ENCODE measurements around the gene FAM171A1. TPM values are rescaled to one million over a fixed set of nuclear protein-coding genes. Genes with fewer than 3 reads are reported as not detected.

Gene FAM171A1
- total and polyA plus RNA-seq, 2 donors (not counting 3 experiments of a cell fraction or from before 2014, with no cell fraction given), result 56.3 to 75.8 TPM

DNA sequence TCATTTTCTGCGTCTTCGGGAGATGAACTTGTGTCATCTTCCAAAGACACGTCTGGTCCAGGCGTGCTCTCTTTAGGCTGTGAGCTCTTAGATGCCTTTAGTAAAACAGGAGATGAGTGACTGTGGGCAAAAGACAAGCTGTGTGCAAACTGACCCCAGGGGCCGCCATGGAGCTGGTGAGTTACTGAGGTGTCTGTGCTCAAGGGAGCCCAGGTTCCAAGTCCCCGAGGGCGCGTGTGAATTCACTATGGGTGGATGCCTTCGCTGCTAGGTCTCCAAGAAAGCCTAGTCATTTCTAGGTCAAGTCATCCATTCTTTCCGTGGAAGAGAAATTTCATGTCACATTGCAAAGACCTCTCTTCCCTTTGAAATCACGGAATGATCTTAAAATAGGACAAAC, 118.7 kb downstream of the FAM171A1 start:
- no TSS peak for BruUV-seq (replicated peaks)
- intact Hi-C loops (cut with micrococcal nuclease), result no loop called here
- no peak overlapping the region for H3K9ac ChIP-seq (replicated peaks; ENCODE audit: extremely low read depth, insufficient read depth, low read length)
- ChIA-PET CTCF (interaction anchor here (1.1 to 4.9 kb wide), 4 partner anchors 9 to 119 kb away, joined by 3 to 19 read pairs (median 4); partner anchors contain the start of gene FAM171A1), POLR2A (no interaction called here)
- no peaks in the 10 kb centered on the region for H4K20me1 ChIP-seq (replicated peaks; ENCODE audit: control insufficient read depth, extremely low read depth, insufficient read depth, low read length)
- H3K27ac ChIP-seq (ENCODE audit: insufficient read depth, low read depth, low read length), result no peak overlapping the region
- H2AFZ ChIP-seq (ENCODE audit: low read depth, low read length), result no peak overlapping the region
- no peaks in the 10 kb centered on the region for H3K27me3 ChIP-seq (ENCODE audit: control insufficient read depth in 2 of 2, insufficient read depth in 2 of 2, low read length in 2 of 2)
- TF ChIP-seq, protein P1, sequence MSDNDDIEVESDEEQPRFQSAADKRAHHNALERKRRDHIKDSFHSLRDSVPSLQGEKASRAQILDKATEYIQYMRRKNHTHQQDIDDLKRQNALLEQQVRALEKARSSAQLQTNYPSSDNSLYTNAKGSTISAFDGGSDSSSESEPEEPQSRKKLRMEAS (IDR thresholded peaks at IDR 0.05; ENCODE audit: insufficient read depth, insufficient read length), result no peak
- TF ChIP-seq MYC (IDR thresholded peaks at IDR 0.05; ENCODE audit: low read depth, low read length) (no peak), GATA2 (IDR thresholded peaks at IDR 0.05; ENCODE audit: insufficient read depth, insufficient read length, low read depth, low read length) (no peak), JUN (IDR thresholded peaks at IDR 0.05; ENCODE audit: borderline replicate concordance, insufficient read depth, insufficient read length, low read depth) (no peak), EZH2 (IDR thresholded peaks at IDR 0.05; ENCODE audit: borderline replicate concordance, low read depth, low read length, severe bottlenecking) (no peak), FOS (IDR thresholded peaks at IDR 0.05; ENCODE audit: borderline replicate concordance, insufficient read depth, low read length) (no peak), POLR2AphosphoS5 (IDR thresholded peaks at IDR 0.05; ENCODE audit: insufficient read depth, low read depth, low read length) (no peak), POLR2A (IDR thresholded peaks at IDR 0.05; ENCODE audit: low read depth, low read length) (no peak)
- TF ChIP-seq, protein P2, sequence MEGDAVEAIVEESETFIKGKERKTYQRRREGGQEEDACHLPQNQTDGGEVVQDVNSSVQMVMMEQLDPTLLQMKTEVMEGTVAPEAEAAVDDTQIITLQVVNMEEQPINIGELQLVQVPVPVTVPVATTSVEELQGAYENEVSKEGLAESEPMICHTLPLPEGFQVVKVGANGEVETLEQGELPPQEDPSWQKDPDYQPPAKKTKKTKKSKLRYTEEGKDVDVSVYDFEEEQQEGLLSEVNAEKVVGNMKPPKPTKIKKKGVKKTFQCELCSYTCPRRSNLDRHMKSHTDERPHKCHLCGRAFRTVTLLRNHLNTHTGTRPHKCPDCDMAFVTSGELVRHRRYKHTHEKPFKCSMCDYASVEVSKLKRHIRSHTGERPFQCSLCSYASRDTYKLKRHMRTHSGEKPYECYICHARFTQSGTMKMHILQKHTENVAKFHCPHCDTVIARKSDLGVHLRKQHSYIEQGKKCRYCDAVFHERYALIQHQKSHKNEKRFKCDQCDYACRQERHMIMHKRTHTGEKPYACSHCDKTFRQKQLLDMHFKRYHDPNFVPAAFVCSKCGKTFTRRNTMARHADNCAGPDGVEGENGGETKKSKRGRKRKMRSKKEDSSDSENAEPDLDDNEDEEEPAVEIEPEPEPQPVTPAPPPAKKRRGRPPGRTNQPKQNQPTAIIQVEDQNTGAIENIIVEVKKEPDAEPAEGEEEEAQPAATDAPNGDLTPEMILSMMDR (IDR thresholded peaks at IDR 0.05; ENCODE audit: extremely low read depth in 1 of 2, insufficient read depth in 1 of 2, low read depth in 1 of 2, low read length in 2 of 2), result no peak
- no peaks in the 10 kb centered on the region for H3K36me3 ChIP-seq (ENCODE audit: control insufficient read depth in 2 of 2, extremely low read depth in 1 of 2, insufficient read depth in 2 of 2, low read length in 2 of 2)
- no peaks in the 10 kb centered on the region for H3K79me2 ChIP-seq (ENCODE audit: control insufficient read depth, insufficient read depth, low read length)
- no peaks in the 10 kb centered on the region for H3K9me3 ChIP-seq (replicated peaks; ENCODE audit: control insufficient read depth, insufficient read depth, low read length)
- H3K9me1 ChIP-seq (replicated peaks; ENCODE audit: control insufficient read depth, extremely low read depth, insufficient read depth, low read length), result no peaks in the 10 kb centered on the region
- H3K4me3 ChIP-seq (replicated peaks in 1 of 3; ENCODE audit: insufficient read depth in 1 of 3, low read depth in 1 of 3, low read length in 3 of 3), result no peak overlapping the region
- no peak overlapping the region for H3K4me2 ChIP-seq (ENCODE audit: insufficient read depth, low read length)
- dilution Hi-C loops (cut with MboI; ENCODE audit: extremely low pct_ligation_motif_present, low sequenced_read_pairs), result no loop called here
- FAIRE-seq (no peak), DNase-seq (ENCODE audit: low read depth, low spot score) (no peak)
- peaks cover 39% of the 10 kb centered on the region for H3K4me1 ChIP-seq (ENCODE audit: control insufficient read depth, extremely low read depth, insufficient read depth, low read length)

Measured in endothelial cell of umbilical vein (primary cell).